ENCODE results near the gene SEPHS1. TPM values are rescaled to one million over a fixed set of nuclear protein-coding genes. Genes with fewer than 3 reads are reported as not detected.
"Not testable (repeated sequence)": the region's sequence is repeated elsewhere in the genome, so short reads cannot be mapped to it uniquely, and the experiment has no call there.

The SEPHS1 gene
- polyA plus RNA-seq, 3 donors: 111 to 131 (median 131) TPM

DNA sequence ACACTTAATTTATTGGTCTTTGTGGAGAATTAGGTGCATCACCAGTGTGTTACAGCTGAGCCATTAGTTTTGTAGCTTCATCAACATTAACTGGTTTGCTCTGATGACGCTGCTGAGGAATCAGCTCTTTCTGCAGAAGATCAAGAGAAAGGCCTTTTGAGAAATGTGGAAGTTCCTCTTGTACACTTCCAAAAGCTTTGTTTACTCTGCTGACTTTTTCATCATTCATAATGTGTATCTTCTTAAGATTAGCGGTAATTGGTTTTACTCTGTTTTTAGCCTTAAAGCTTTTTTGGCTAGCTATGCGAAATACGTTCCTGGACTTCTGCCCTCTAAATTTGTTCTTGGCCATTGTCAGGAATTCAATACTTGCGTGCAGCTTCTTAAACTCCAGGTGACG lies 40.0 kb downstream of the SEPHS1 start:
- DNase-seq (ENCODE audit: extremely low read depth in 1 of 11, low read depth in 9 of 11, low spot score in 4 of 11): no peak

DNA sequence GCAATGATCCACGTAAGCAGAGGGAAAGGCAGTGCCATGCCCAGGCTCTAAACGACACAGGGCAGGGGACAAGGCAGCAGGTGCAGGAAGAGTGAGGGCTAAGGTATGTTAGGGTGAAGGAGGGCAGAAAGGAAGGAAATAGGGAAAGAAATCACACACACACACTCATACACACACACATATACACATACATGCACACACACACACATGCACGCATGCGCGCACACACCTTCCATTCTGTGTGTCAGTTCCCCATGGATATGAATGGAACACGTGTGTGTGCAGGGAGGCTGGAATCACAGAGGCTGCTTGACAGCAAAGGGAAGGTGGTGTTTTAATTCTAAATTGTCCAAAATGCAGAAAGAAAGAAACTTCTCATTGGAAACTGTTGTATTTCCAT lies 42.0 kb downstream of the SEPHS1 start:
- no peak for DNase-seq (ENCODE audit: extremely low read depth in 1 of 11, low read depth in 9 of 11, low spot score in 4 of 11)

DNA sequence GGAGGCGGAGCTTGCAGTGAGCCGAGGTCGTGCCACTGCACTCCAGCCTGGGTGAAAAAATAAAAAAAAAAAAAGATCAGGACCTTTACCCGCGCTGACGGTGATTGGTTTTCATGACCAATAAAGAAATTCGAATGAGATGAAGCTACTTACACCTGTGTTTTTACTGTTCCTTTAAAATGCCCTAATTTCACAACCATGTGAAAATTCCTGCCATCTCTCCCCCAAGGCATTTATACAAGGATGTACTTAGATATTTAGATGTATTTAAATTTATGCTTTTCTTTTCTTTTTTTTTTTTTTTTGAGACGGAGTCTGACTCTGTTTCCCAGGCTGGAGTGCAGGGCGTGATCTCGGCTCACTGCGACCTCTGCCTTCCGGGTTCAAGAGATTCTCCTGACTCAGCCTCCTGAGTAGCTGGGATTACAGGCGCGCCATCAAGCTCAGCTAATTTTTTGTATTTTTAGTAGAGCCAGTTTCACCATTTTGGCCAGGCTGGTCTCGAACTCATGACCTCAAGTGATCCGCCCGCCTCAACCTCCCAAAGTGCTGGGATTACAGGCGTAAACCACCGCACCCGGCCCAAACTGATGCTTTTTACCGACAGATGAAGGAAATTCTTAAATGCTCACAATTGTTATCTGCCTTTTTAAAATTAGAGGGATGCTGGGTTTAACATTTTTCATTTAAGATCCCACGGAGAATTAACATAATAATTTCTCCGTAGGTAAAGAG lies 45.1 kb downstream of the SEPHS1 start:
- DNase-seq (ENCODE audit: extremely low read depth in 1 of 11, low read depth in 9 of 11, low spot score in 4 of 11): no peak

DNA sequence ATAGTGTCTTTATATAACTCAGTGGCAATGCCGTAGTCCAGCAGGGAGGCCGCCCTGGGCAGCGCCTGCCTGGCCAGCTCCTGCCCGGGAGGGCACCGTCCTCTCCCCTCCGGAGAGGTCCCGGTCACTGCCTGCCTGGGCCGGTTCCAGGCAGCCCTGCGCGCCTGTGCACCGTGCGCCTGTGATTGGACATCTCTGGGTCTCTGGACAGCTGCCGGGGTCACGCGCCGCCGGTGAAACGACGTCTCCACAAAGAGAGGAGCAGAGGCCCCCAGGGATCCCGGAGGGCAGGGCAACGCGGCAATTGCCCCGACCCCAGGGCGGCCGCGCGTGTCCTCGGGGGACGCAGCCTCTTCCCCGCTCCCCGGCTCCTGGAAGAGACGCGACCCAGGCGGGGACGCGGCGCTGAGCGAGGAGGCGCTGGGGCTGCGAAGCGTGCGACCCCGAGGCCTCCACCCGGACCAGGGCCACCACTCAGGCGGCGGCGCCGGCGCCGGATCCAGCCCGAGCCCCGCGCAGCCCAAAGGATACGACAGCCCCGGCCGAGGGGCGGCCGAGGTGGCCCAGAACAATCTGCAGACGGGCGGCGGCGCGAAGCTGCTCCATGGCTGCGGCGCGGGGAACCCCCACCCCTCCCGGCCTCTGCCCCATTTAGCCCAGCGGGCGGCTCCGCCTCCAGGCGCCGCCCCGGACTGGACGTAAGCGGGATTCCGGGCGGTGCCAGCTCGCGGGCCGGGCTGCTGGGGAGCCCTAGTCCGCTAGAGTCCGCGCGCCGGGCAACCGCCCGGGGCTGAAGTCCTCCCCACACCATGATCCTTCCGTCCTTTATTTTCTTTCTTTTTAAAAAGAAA lies 48.4 kb downstream of the SEPHS1 start, which contains the start of gene PHYH:
Gene PHYH (minus strand): TSS at position 628 of the 851 bp plus-strand sequence. CDS start 22 bp downstream, at position 606.
- peak; percentile 56 to 83 (median 75) for DNase-seq (ENCODE audit: extremely low read depth in 1 of 11, low read depth in 9 of 11, low spot score in 4 of 11)

- peak in 1 of 11 donors; percentile 23 for DNase-seq (ENCODE audit: extremely low read depth in 1 of 11, low read depth in 9 of 11, low spot score in 4 of 11)
These were observed 49.2 kb downstream of the SEPHS1 start for GRCh38 chr10:13298748-13299436.

- DNase-seq (ENCODE audit: extremely low read depth in 1 of 11, low read depth in 9 of 11, low spot score in 4 of 11): no peak
These were observed 51.6 kb downstream of the SEPHS1 start for GRCh38 chr10:13296476-13296875.

- no peak for DNase-seq (ENCODE audit: extremely low read depth in 1 of 11, low read depth in 9 of 11, low spot score in 4 of 11)
These were observed 53.3 kb downstream of the SEPHS1 start for GRCh38 chr10:13294784-13295183.

DNA sequence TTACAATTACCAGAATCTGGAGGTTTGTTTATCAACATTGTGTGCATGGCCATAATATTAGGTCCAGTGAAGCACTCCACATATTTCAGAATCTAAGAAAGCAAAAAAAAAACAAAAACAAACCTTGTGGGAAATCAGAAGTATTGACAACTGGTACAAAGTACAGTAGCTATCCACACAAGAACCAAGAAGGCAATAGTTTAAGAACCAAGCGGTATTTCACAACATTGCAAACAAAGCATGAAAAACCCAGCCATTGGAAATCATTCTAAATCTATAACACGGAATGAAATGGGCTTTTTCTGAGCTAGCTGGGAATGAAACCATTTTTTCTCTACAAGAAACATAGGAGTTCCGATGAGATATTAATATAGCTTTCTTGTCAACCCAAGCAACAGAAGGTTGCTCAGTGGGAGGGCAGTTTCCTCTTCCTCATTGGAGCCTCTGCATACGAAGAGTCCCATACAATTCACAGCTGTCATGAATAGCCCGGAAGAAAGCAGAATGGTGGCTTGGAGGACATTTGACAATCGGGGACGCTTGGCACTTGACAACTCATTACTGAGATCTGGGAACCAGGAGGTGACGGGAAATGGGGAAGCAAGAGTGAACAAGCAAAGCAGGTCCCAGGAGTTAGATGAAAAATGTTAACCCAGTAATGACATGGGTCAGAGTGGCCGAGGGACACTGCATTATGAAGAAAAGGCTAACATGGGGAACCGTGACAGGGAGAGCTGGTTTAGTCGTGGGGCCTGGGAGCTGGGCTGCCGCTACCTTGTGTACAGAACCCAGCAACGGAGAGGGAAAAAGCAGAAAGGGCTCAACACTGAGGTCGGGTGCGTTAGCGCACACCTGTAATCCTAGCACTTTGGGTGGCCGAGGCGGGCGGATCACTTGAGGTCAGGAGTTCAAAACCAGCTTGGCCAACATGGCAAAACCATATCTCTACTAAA lies 56.0 kb downstream of the SEPHS1 start:
- no peak for DNase-seq (ENCODE audit: extremely low read depth in 1 of 11, low read depth in 9 of 11, low spot score in 4 of 11)

- DNase-seq (ENCODE audit: extremely low read depth in 1 of 11, low read depth in 9 of 11, low spot score in 4 of 11): no peak
These were observed 57.0 kb downstream of the SEPHS1 start for GRCh38 chr10:13291061-13291460.

- no peak for DNase-seq (ENCODE audit: extremely low read depth in 1 of 11, low read depth in 9 of 11, low spot score in 4 of 11)
These were observed 64.0 kb downstream of the SEPHS1 start for GRCh38 chr10:13284050-13284449.

DNA sequence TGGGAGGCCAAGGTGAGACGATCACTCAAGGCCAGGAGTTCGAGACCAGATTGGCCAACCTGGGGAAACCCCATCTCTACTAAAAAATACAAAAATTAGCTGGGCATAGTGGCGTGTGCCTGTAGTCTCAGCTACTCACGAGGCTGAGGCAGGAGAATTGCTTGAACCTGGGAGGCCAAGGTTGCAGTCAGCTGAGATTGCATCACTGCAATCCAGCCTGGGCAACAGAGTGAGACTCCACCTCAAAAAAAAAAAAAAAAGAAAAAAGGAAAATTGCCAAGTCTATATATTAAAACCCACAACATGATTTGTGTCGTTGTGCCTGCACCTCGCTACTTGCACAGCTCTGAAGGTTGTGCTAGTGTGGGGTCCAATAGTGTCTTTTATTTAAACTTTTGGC lies 65.7 kb downstream of the SEPHS1 start:
- DNase-seq (ENCODE audit: extremely low read depth in 1 of 11, low read depth in 9 of 11, low spot score in 4 of 11): not testable (repeated sequence)

DNA sequence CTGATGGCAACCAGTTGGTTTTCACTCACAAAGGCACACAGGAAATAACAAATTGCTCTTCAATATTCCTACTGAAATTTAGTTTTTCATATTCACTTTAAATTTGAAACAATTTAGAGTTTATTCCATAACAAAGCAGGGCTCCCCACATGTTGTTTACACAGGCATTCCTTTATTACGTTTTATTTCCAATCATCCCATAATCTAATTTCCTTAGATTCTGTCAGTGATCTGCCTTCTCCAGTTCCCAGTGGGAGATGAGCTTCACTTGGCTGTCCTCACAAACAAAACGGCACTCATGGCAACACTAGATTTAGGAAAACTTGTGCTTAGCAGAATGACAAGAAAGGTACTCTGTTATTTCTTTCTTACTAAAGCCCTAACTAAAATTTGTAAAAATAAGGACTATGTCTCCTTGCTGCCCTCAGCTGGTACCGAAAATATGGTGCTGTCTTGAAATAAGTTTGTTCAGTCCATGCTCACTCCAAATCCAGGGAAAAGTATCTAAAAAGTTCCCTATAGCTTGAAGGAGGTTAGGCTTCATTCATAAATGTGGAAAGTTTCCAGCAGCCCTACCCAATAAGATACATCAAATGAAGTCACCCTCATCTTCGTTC lies 71.2 kb downstream of the SEPHS1 start:
- DNase-seq (ENCODE audit: extremely low read depth in 1 of 11, low read depth in 9 of 11, low spot score in 4 of 11): peak in 1 of 11 donors; percentile 17

- DNase-seq (ENCODE audit: extremely low read depth in 1 of 11, low read depth in 9 of 11, low spot score in 4 of 11): not testable (repeated sequence)
These were observed 71.9 kb downstream of the SEPHS1 start for GRCh38 chr10:13276146-13276545.

DNA sequence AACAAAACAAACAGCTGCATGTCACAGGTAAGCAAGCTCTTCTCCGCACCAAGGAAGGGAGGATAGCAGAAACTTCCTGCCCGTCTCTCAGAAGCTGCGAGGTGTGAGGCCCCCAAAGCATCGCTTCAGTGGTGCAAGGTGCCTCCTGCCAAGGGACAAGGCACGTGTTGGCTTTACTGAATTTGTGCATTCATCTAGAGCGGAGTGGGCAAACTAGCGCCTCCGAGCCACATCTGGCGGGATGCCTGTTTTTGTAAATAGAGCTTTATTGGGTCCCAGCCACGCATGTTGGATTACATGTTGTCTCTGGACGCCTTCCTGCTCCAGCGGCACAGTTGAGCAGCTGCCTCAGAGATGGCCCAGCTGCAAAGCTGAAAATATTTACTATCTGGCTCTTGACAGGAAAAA lies 75.9 kb downstream of the SEPHS1 start:
- peak in 10 of 11 donors; percentile 35 to 65 (median 51) for DNase-seq (ENCODE audit: extremely low read depth in 1 of 11, low read depth in 9 of 11, low spot score in 4 of 11)

DNA sequence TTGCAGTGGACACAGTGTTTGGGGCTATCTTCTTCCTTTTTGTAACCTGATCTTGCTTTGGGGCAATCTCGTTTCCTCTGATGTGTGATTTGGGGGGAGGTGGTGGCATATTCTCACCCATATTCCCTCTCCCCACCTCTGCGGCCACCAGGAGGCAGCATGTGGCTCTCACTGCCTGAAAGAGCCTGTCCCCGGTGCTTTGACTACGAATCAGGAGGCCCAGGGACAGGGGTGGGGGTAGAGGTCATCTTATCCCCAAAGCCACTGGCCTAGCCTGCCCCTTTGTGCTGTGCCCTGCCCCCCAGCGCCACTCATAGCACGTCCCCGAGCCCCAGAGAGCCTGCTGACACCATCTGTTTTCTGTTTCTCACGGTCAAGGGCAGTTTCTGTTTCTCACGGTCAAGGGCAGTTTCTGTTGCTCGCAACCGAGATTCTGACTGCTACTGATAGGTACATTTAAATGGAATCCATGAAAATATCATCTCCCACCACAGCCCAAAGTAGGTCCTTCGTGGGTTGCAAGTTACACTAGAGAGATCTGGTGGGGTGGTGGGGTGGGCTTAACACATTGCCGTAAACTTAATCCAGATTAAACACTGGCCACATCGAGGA lies 76.4 kb downstream of the SEPHS1 start:
- no peak for DNase-seq (ENCODE audit: extremely low read depth in 1 of 11, low read depth in 9 of 11, low spot score in 4 of 11)

GRCh38 chr10:13270877-13271551 lies 77.1 kb downstream of the SEPHS1 start:
- no peak for DNase-seq (ENCODE audit: extremely low read depth in 1 of 11, low read depth in 9 of 11, low spot score in 4 of 11)

GRCh38 chr10:13268841-13269240 lies 79.3 kb downstream of the SEPHS1 start:
- peak in 9 of 11 donors; percentile 23 to 66 (median 43) for DNase-seq (ENCODE audit: extremely low read depth in 1 of 11, low read depth in 9 of 11, low spot score in 4 of 11)

Data from renal cortex interstitium (tissue), 11 donors.